T follicular helper cell (primary cell): ENCODE results near the gene MARCHF5.
A peak's percentile ranks its signal among the peaks of the same experiment; 100 is the strongest.

ENCODE experiments used
- DNase-seq: peaks from one replicate; pipeline ENCODE4 v3.0.0-alpha.2; 2020; ENCODE audit warnings: low read depth
- total RNA-seq, 2 experiments: gene quantifications; one replicate each; lab custom pipeline; 2026; lab: John Stamatoyannopoulos, UW

The MARCHF5 gene, protein sequence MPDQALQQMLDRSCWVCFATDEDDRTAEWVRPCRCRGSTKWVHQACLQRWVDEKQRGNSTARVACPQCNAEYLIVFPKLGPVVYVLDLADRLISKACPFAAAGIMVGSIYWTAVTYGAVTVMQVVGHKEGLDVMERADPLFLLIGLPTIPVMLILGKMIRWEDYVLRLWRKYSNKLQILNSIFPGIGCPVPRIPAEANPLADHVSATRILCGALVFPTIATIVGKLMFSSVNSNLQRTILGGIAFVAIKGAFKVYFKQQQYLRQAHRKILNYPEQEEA
- 27.8 to 36.1 reads per million in 2 experiments for total RNA-seq

- DNase-seq, result peak; percentile 83
Measured at GRCh38 chr10:92290837-92291615, at the start of gene MARCHF5, which contains the start of gene CPEB3. TSS of gene MARCHF5 (plus strand) at chr10:92291167. CDS start at chr10:92291495, 328 bp downstream. TSS of gene CPEB3 (minus strand) at chr10:92291078. CDS start at chr10:92240350, 50,728 bp downstream.

GRCh38 chr10:92241501-92241900, 49.5 kb upstream of the MARCHF5 start:
- DNase-seq, result no peak

DNA sequence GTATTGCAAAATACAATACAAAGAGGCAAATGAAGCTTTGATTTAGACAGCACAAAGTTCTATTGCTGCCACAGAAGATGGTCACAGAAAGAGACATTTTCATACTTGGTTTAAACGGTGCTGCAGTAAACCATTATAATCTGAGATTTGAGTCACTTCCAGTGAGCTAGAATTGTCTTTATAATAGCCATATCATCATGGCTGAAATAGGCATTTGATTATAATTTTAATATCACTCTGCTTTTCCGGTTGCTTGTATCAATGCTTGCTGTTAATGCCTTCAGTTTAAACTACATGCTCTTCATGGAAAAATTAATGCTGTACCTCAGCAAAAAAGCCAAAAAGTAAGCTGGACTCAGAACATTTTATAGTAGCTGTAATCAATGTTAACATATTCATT, 48.6 kb upstream of the MARCHF5 start:
- no peak for DNase-seq

- DNase-seq, result peak; percentile 9
Measured at GRCh38 chr10:92242910-92243671, 47.9 kb upstream of the MARCHF5 start.

- DNase-seq, result no peak
Measured at GRCh38 chr10:92244796-92245195, 46.2 kb upstream of the MARCHF5 start.

DNA sequence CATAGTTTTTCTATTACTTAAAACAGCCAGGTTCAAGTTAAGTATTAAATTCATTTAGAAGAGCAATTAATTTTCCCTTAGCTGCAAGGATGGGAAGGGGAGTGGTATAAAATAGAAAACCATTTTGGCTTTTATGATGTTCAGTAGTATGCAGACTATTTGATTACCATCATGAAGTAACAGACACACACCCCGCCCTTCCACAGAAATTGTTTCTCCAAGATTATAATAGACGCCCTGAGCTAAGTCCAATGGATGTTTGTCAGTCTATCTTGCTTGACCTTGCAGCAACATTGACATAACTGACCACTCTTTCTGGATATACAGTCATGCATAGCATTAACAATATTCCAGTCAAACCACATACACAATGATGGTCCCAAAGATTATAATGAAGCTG, 42.4 kb upstream of the MARCHF5 start:
- no peak for DNase-seq

- DNase-seq, result no peak
Measured at GRCh38 chr10:92263396-92263795, 27.6 kb upstream of the MARCHF5 start.

DNA sequence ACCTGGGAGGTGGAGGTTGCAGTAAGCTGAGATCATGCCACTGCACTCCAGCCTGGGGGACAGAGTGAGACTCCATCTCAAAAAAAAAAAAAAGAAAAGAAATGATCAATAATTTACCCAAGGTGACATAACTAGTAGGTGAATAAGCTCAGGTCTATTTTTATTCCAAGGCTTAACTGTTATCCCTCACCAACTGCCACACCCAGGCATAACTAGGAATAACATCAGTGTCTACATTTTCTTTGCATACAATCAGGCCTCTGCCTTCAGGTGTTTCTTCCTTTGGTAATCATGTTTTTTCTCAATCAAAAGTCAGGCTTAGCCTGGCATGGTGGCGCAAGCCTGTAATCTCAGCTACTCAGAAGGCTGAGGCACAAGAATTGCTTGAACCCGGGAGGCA, 26.7 kb upstream of the MARCHF5 start:
- no peak for DNase-seq

GRCh38 chr10:92265687-92266258, 25.2 kb upstream of the MARCHF5 start:
- DNase-seq, result no peak

GRCh38 chr10:92267343-92267742, 23.6 kb upstream of the MARCHF5 start:
- DNase-seq, result no peak

GRCh38 chr10:92268748-92269147, 22.2 kb upstream of the MARCHF5 start:
- no peak for DNase-seq

GRCh38 chr10:92274071-92274470, 16.9 kb upstream of the MARCHF5 start:
- DNase-seq, result no peak

DNA sequence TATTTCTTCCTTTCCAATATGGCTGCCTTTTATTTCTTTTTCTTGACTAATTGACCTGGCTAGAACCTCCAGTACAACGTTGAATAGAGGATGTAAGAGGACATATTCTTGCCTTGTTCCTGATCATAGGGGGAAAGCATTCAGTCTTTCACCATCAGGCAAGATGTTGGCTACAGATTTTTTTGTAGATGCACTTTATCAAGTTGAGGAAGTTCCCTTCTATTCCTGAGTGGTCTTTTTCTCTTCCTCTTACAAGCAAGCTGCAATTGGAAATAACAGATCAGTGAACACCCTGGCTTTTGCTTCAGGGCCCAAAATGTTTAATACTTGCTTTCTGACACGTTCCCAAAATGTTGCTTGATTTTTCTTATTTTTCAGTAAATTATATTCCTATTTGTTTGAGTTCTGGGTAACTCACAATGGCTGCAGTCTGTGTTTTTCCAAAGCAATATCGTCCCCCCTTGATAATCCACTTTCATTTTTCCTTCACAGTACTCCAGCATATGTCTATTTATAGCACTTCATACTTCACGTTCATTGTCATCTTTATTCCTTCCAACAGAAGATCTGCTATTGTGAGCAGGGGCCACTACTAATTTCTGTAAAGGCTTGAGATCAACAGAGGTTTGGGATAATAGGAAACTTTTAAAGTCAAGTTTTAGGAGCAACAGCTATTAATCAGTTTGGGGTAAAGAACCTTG, 11.8 kb upstream of the MARCHF5 start:
- DNase-seq, result no peak

- DNase-seq, result no peak
Measured at GRCh38 chr10:92284112-92284704, 6.8 kb upstream of the MARCHF5 start.

DNA sequence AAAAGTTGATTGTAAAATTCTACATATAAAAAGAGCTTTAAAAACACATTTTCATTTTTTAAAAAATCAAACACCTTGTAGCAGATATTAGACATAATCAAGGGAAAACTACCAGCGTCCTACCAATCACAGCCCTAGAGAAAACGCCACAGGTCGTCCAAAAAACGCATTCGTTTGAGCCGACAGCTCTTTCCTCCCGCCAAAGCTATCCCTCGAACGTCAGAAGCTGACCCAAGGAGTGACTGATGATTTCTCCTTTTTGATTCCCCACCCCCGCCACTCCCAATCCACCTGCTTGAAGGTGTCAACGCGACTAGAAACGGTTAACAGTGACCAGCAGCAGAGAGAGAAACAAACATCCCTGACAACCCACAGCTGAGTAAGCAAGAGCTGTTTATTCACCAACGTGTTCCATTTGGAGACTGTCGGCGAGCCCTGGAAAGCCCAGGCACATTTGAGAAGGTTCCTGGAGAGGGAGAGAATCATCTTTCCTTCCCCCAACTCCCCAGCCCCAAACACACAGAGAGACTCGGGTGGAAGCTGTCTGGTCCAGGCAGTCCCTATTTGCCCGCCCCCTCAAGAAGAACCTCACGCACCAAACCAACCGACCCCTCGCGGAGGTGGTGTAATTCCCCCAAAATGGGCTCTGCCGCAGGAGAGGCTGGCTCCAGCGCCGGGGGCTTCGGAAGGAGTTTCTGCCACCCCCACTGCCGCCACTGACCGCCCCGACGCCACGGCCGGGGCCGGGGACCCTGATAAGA, 711 bp upstream of the MARCHF5 start:
- DNase-seq, result peak; percentile 6

DNA sequence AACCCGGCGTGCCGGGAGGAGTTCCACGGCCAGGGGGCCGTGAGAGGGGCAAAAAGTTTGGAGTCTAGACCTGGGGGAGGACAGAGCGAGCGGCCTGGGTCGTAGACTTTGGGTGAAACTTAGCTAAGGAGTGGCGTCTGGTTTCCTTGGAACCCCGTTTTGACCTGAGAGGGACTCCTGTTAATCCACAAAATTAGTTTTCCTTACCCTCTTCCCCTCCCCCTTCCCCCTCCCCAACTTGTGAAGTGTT, 574 bp downstream of the MARCHF5 start:
- DNase-seq, result no peak

- DNase-seq, result peak; percentile 15
Measured at GRCh38 chr10:92291921-92292845, 1.2 kb downstream of the MARCHF5 start.

DNA sequence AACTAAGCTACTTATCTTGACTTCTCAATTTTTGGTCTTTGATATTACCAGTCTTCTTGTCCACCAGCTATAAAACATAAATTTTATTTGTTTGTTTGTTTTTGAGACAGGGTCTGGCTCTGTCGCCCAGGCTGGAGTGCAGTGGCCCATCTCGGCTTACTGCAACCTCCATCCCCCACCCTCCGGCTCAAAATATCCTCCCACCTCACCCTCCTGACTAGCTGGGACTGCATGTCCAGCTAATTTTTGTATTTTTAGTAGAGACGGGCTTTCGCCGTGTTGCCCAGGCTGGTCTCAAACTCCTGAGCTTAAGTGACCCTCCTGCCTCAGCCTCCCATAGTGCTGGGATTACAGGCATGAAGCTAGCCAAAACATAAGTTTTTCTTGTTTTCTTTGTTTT, 7.5 kb downstream of the MARCHF5 start:
- no peak for DNase-seq

DNA sequence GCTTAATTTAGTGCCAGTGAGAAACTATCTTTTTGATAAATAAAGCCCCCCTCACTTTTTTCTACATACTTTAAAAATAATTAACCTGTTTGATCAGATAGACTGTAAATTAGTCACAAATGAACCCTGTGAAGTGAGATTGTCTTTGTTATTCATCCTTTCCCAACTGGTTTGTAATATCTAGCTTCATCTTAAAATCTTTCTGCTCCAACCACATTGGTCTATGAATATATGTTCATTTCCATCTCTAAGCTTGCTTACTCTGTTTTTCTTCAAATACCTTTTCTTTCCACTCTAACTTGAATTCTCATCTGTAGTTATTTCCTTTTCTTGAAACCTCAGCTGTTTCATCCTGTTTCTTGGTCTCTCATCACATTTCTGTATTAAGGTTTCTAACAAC, 12.1 kb downstream of the MARCHF5 start:
- no peak for DNase-seq

DNA sequence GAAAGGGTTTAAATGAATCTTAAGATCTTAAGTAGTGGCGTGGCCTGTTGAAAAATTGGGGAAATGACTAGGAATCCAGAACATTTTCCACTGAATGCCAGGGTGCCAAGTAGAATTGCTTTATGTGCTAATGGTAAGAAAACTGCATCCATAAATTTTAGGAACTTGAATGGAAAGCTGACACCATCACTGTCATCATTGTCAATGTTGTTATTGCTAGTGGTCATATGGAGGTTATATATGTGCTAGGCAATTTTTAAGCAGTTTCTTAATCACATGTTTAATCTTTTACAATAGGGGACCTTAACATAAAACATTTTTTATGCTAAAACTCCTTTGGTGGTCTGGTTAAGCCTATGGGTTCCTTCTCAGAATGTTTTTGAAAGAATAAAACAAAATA, 13.1 kb downstream of the MARCHF5 start:
- no peak for DNase-seq
